ENCODE results near the gene FAM3C. TPM values are rescaled to one million over a fixed set of nuclear protein-coding genes. Genes with fewer than 3 reads are reported as not detected.
"Not testable (repeated sequence)": the region's sequence is repeated elsewhere in the genome, so short reads cannot be mapped to it uniquely, and the experiment has no call there.

The FAM3C gene, protein sequence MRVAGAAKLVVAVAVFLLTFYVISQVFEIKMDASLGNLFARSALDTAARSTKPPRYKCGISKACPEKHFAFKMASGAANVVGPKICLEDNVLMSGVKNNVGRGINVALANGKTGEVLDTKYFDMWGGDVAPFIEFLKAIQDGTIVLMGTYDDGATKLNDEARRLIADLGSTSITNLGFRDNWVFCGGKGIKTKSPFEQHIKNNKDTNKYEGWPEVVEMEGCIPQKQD
- 64.8 TPM for total RNA-seq

GRCh38 chr7:121395961-121396757 is at the start of gene FAM3C:
FAM3C (minus strand) TSS chr7:121396308; CDS start chr7:121382969, 13,339 bp downstream.
- peak; percentile 87 for DNase-seq (ENCODE audit: low spot score)

- DNase-seq (ENCODE audit: low spot score): no peak
These were observed 46.7 kb upstream of the FAM3C start for GRCh38 chr7:121442845-121443244.

DNA sequence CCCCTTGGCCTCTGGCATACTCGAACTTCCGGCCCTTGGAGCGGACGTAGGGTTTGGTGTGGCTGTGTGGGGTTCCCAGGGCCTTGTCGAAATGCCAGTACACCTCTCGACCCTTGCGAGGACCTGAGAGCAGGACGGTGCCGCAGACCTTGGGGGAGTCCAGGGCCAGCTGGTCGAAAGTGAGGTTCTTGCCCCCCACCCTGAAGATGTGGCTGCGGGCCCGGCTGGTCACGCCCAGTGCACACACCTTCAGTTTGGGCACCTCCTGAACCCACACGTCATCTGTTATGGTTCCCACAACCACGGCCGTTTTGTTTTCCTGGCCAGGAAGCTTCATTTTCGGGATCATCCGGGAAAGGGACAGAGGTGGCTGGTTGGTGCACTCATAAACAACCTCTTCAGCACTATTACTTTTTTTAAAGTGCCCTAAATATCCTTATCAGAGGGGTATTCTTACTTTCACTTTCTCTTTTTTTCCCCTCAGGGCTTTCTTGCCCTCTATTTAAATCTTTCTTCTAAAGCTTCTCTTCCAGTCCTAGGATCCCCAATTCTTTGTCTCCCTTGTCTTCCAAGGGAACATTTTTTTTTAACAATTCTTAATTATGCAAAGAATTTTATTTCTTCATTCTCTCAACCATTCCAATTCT is 44.9 kb upstream of the FAM3C start:
- DNase-seq (ENCODE audit: low spot score): no peak

DNA sequence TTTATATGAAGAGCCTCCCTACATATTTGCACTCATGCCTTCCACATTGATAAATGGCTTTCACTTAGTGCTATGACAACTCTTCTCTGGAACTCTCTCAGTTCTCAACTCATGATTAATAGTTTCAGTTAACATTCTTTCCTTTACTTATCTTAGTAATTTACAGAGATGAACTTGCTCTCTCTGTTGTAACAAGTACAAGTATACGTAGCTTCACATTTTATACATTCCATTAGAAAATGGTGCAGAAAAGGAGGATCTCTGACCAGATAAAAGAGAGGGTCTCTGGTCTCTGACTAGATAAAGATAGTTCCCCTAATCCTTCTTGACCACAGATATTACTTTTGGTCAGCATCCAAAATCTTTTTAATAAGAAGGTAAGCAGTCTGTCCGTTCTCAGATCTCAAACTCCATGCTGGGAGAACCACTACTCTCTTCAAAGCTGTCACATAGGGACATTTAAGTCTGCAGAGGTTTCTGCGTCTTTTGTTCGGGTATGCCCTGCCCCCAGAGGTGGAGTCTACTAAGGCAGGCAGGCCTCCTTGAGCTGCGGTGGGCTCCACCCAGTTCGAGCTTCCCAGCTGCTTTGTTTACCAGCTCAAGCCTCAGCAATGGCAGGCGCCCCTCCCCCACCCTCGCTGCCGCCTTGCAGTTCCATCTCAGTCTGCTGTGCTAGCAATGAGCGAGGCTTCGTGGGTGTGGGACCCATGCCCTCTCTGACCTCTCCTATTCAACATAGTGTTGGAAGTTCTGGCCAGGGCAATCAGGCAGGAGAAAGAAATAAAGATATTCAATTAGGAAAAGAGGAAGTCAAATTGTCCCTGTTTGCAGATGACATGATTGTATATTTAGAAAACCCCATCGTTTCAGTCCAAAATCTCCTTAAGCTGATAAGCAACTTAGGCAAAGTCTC is 42.2 kb upstream of the FAM3C start:
- DNase-seq (ENCODE audit: low spot score): peak; percentile 76

DNA sequence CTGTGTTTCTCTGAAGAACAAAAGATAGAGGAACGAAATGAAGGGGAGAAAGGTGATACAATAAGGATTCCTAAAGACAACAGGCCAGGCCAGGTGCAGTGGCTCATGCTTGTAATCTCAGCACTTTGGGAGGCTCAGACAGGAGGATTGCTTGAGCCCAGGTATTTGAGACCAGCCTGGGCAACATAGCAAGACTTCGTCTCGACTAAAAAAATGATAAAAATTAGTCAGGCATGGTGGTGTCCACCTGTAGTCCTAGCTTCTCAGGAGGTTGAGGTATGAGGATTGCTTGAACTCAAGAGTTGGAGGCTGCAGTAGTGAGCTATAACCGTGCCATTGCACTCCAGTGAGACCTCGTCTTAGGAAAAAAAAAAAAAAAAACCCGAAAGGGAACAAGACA is 41.4 kb upstream of the FAM3C start:
- DNase-seq (ENCODE audit: low spot score): no peak

GRCh38 chr7:121436688-121437087 is 40.6 kb upstream of the FAM3C start:
- no peak for DNase-seq (ENCODE audit: low spot score)

- no peak for DNase-seq (ENCODE audit: low spot score)
These were observed 40.0 kb upstream of the FAM3C start for GRCh38 chr7:121436136-121436535.

- no peak for DNase-seq (ENCODE audit: low spot score)
These were observed 37.7 kb upstream of the FAM3C start for GRCh38 chr7:121433775-121434174.

DNA sequence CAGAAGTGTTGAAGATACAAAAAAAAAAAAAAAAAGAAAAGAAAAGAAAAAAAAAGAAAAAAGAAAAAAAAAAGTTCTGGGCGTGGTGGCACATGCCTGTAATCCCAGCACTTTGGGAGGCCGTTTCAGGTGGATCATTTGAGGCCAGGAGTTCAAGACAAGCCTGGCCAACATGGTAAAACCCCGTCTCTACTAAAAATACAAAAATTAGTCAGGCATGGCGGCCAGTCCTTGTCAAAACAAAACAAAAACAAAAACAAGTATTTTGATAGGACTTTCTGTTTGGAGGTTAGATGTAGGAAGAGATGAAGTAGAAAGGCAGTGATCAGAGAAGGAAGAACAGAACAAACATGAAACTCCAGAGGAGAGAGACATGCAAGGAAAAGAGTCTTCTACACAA is 36.4 kb upstream of the FAM3C start:
- not testable (repeated sequence) for DNase-seq (ENCODE audit: low spot score)

GRCh38 chr7:121431996-121432395 is 35.9 kb upstream of the FAM3C start:
- DNase-seq (ENCODE audit: low spot score): no peak

GRCh38 chr7:121431389-121431995 is 35.4 kb upstream of the FAM3C start:
- no peak for DNase-seq (ENCODE audit: low spot score)

- DNase-seq (ENCODE audit: low spot score): no peak
These were observed 34.5 kb upstream of the FAM3C start for GRCh38 chr7:121430558-121430957.

DNA sequence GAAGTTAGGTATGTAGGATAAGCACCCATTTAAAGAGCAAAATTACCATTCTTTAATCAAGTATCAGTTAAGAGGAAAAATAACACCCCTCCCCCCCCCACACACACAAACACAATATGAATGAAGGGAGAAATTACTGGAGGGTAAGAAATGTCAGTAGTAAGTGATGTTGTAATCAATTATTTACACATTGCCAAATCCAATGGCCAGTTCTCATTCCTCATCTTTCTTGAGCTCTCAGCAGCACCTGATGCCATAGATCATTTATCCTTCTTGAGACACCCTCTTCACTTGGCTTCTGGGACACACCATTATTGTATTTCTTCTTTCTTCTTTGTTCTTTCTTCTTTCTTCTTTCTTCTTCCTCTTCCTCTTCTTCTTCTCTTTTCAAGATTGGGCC is 33.7 kb upstream of the FAM3C start:
- DNase-seq (ENCODE audit: low spot score): no peak

DNA sequence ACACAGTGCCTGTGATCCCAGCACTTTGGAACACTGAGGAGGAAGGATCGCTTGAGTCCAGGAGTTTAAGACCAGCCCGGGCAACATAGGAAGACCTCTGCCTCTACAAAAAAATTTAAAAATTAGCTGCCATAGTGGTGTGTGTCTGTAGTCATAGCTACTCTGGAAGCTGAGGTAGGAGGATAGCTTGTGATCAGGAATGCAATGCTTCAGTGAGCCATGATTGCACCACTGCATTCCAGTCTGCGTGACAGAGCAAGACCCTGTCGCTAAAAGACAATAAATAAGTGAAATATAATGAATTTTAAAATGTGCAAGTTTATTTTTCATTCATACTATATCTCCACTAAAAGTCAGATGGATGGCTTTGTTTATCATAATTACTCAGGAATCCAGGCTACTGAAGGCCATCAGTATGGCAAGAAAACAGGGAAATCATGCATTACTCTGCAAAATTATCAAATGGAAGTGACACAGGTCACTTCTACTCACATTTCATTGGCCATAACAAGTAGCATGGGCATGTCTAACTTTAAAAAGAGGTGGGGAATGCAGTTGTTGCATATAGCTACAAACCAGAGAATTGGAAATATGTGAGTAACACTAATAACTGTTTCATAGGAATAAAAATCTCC is 32.9 kb upstream of the FAM3C start:
- no peak for DNase-seq (ENCODE audit: low spot score)

DNA sequence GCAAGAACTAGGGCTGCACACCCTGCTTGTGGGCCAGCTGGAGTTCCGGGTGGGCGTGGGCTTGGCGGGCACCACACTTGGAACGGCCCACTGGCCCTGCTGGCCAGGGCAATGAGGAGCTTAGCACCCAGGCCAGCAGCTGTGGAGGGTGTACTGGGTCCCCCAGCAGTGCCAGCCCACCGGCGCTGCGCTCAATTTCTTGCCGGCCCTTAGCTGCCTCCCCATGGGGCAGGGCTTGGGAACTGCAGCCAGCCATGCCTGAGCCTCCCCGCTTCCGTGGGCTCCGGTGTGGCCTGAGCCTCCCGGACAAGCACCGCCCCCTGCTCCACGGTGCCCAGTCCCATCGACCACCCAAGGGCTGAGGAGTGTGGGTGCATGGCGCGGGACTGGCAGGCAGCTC is 25.6 kb upstream of the FAM3C start:
- not testable (repeated sequence) for DNase-seq (ENCODE audit: low spot score)

DNA sequence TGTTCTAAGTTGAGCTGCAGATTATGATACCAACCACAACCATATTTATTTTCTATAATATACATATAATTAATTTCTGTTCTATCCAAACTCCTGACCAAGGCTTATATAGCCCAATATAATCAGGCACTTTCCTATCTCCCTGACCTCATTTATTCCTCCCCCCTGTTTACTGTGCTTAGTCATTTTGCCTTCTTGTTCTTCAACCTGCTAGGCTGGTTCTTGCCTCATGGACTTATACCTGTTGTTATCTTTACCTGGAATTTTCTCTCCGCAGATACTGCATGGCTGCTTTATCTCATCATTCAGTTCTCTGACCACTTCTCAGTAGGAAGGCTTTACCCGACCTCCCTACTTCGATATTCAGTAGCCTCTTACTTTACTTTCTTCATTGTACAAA is 24.9 kb upstream of the FAM3C start:
- peak; percentile 45 for DNase-seq (ENCODE audit: low spot score)

DNA sequence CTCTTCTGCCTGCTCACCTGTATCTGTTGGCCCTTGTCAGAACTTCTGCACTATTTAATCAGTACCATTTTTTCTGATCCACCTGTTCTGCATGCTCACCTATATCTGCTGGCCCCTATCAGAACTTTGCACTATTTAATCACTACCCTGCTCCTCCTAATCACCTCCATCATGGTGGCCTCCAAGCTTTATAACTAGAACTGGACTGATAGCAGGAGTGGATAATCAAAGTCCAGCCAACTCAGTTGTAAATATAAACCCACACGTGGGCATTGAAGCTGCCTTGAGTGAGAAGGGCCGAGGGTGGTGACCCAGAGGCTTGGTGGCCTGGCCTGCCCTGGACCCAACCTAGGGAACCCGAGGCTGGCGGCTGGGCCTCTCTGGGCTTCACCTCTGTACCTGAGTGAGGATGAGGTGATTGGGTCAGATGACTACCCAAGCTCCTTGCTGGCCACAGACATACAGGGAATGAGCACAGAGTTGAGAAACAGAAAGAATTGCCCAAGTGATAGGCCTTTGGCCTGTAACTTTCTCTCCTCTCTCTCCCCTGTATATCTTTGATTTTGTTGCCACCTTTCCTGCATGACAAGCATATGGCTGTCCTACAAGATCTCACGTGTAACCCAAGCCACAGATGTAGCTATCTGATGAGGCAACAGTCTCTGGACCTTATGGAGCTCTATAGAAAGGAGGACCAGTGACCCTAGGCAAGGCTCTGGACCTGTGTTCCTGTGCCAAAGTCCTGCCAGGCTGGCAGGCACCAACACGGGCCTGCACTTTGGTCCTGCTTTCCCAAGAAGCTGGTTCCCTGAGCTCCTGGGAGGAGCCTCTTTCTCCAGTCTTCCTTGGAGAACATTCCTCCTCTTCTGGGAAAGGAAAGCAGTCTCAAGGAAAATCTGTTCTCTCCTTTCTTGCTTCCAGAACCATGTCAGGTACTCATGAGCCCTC is 23.4 kb upstream of the FAM3C start:
- DNase-seq (ENCODE audit: low spot score): no peak

DNA sequence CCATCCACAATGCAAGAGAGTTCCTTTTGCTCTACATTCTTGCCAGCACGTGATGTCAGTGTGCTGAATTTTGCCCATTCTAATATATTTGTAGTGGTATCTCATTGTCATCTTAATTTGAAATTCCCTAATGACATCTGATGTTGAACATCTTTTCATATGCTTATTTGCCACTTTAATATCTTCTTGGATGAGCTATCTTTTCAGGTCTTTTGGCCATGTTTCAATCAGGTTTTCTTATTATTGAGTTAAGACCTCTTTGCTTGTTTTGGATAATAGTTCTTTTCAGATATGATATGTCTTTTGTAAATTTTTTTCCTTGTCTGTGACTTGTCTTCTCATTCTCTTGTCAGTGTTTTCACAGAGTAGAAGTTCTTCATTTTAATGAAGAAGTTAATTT is 20.4 kb upstream of the FAM3C start:
- no peak for DNase-seq (ENCODE audit: low spot score)

GRCh38 chr7:121414436-121414835 is 18.3 kb upstream of the FAM3C start:
- no peak for DNase-seq (ENCODE audit: low spot score)

DNA sequence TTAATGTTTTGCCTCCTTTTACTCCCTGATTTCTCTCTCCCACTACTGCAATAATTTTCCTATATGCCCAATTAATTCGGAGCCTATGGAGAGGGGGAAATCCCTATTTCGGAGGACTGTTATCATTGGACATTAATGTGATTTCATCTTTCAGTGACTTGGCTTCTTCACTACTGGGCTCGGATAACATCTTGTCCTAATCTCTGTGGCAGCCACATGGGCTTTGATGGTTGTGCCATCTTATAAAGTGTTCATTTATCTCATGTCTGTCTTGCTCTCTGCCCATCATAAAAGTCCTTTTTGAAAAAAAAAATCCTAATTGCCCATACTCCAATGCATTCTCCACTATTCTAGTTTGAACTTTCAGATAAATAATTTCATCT is 15.5 kb upstream of the FAM3C start:
- no peak for DNase-seq (ENCODE audit: low spot score)
